Measurements from ENCODE around the gene ZNF440. TPM values are rescaled to one million over a fixed set of nuclear protein-coding genes. Genes with fewer than 3 reads are reported as not detected.
"Not testable (repeated sequence)": the region's sequence is repeated elsewhere in the genome, so short reads cannot be mapped to it uniquely, and the experiment has no call there.

The ZNF440 gene
- polyA plus RNA-seq, 1 of the 3 experiments (the other 2 are of a cell fraction), result 2.0 TPM

DNA sequence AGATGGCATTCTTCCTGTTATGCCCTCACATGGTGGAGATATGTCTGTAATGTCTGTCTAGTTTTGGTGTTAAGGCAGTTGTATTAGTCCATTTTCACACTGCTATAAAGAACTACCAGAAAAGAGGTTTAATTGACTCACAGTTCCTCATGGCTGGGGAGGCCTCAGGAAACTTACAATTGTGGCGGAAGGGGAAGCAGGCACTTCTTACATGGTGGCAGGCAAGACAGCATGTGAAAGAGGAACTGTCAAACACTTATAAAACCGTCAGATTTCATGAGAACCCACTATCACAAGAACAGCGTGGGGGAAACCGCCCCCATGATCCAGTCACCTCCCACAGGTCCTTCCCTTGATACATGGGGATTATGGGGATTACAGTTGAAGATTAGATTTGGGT, 44.1 kb upstream of the ZNF440 start:
- POLR2A ChIA-PET, result no interaction called here
- Histone ChIP-seq H3K36me3 (replicated peaks in 1 of 2; ENCODE audit: control insufficient read depth in 1 of 2, insufficient read depth in 2 of 2, low read length in 1 of 2) (peaks cover 0 to 3% of the 10 kb centered on the region in 2 experiments), H3K9me2 (no peaks in the 10 kb centered on the region), H2AFZ (ENCODE audit: low read depth) (no peak overlapping the region), H3K27ac (ENCODE audit: low read depth in 2 of 2, low read length in 1 of 2) (no peak overlapping the region), H3K4me2 (no peak overlapping the region), H4K20me1 (ENCODE audit: insufficient read depth) (no peaks in the 10 kb centered on the region), H3K79me2 (ENCODE audit: insufficient read depth) (peaks cover 48% of the 10 kb centered on the region), H3F3A (replicated peaks; ENCODE audit: insufficient read depth) (no peaks in the 10 kb centered on the region), H3K27me3 (ENCODE audit: insufficient read depth) (no peaks in the 10 kb centered on the region), H3K4me1 (ENCODE audit: control insufficient read depth in 1 of 2, insufficient read depth in 2 of 2, low read depth in 1 of 2, low read length in 1 of 2) (peaks cover 0 to 10% of the 10 kb centered on the region in 2 experiments; a peak in 1 of 4 replicates), H3K9me3 (no peaks in the 10 kb centered on the region), H3K4me3 (ENCODE audit: low read depth in 2 of 2, low read length in 1 of 2) (no peak overlapping the region), H3K9ac (no peak overlapping the region)
- CTCF ChIA-PET, result interaction anchor here (1.2 kb wide), 1 partner anchor 187 kb away, joined by 4 read pairs; no protein-coding TSS in a partner anchor
- no peak for DNase-seq
- no peak for TF ChIP-seq RAD21 (IDR thresholded peaks at IDR 0.05; ENCODE audit: low read length)
- TF ChIP-seq MXI1 (IDR thresholded peaks at IDR 0.05; ENCODE audit: low read depth, low read length), result no peak
- no peak for TF ChIP-seq RFX5 (IDR thresholded peaks at IDR 0.05; ENCODE audit: low read length)
- no peak for TF ChIP-seq FOXM1 (IDR thresholded peaks at IDR 0.05; ENCODE audit: low read depth)
- TF ChIP-seq CHD2 (IDR thresholded peaks at IDR 0.05; ENCODE audit: low read length, partially characterized antibody), result no peak
- TF ChIP-seq FOXJ3 (CRISPR knock-in tag; IDR thresholded peaks at IDR 0.05), result no peak
- no peak for TF ChIP-seq FOSL2 (IDR thresholded peaks at IDR 0.05; ENCODE audit: borderline replicate concordance, low read depth)
- no peak for TF ChIP-seq RCOR1 (IDR thresholded peaks at IDR 0.05; ENCODE audit: low read length)
- no peak for TF ChIP-seq TCF12 (IDR thresholded peaks at IDR 0.05)
- TF ChIP-seq NRF1 (IDR thresholded peaks at IDR 0.05; ENCODE audit: low read depth, low read length), result no peak
- no peak for TF ChIP-seq EP300 (IDR thresholded peaks at IDR 0.05; ENCODE audit: borderline replicate concordance in 1 of 2, low read depth in 1 of 2, low read length in 1 of 2)
- 93% methylated on average over 4 of the region's 4 CpGs for WGBS (ENCODE audit: low lambda C conversion rate)

DNA sequence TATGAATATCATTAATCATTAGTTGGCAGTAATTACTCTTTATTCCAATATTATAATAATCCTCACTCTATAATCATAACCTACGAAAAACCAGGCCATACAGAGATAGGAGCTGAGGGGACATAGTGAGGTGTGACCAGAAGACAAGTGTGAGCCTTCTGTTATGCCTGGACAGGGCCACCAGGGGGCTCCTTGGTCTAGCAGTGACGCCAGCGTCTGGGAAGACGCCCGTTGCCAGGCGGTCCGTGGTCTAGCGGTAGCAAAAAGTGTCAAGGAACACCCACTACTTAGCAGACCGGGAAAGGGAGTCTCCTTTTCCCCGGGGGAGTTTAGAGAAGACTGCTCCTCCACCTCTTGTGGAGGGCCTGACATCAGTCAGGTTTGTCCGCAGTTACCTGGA, 42.6 kb upstream of the ZNF440 start:
- H3K9ac ChIP-seq; POLR2A ChIA-PET; DNase-seq; H3K9me2 ChIP-seq; H3K9me3 ChIP-seq; H3F3A ChIP-seq (replicated peaks; ENCODE audit: insufficient read depth); H3K4me3 ChIP-seq (ENCODE audit: low read depth in 2 of 2, low read length in 1 of 2); CTCF ChIA-PET; H4K20me1 ChIP-seq (ENCODE audit: insufficient read depth); H3K36me3 ChIP-seq (replicated peaks in 1 of 2; ENCODE audit: control insufficient read depth in 1 of 2, insufficient read depth in 2 of 2, low read length in 1 of 2); H2AFZ ChIP-seq (ENCODE audit: low read depth); H3K4me2 ChIP-seq; H3K27ac ChIP-seq (ENCODE audit: low read depth in 2 of 2, low read length in 1 of 2); H3K4me1 ChIP-seq (ENCODE audit: control insufficient read depth in 1 of 2, insufficient read depth in 2 of 2, low read depth in 1 of 2, low read length in 1 of 2); H3K27me3 ChIP-seq (ENCODE audit: insufficient read depth): not testable (repeated sequence)
- WGBS (ENCODE audit: low lambda C conversion rate), result 65% methylated on average over 3 of the region's 11 CpGs
- H3K79me2 ChIP-seq (ENCODE audit: insufficient read depth), result peaks cover 48% of the 10 kb centered on the region

DNA sequence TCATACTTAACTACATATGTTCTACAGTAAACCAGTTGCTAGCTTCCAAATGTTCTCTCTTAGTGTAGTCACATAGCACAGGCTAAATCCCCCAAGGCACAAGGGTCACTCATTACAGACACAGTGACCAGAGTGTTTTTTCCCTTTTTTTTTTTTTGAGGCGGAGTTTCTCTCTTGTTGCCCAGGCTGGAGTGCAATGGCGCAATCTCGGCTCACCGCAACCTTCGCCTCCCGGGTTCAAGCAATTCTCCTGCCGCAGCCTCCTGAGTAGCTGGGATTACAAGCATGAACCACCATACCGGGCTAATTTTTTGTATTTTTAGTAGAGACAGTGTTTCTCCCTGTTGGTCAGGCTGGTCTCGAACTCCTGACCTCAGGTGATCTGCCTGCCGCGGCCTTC, 37.4 kb upstream of the ZNF440 start:
- H3K9ac ChIP-seq; H3K4me2 ChIP-seq; DNase-seq; H3K27ac ChIP-seq (ENCODE audit: low read depth in 2 of 2, low read length in 1 of 2); H3F3A ChIP-seq (replicated peaks; ENCODE audit: insufficient read depth); H4K20me1 ChIP-seq (ENCODE audit: insufficient read depth); CTCF ChIA-PET; H3K27me3 ChIP-seq (ENCODE audit: insufficient read depth); H3K9me2 ChIP-seq; H2AFZ ChIP-seq (ENCODE audit: low read depth); H3K4me1 ChIP-seq (ENCODE audit: control insufficient read depth in 1 of 2, insufficient read depth in 2 of 2, low read depth in 1 of 2, low read length in 1 of 2); POLR2A ChIA-PET; H3K4me3 ChIP-seq (ENCODE audit: low read depth in 2 of 2, low read length in 1 of 2): not testable (repeated sequence)
- Histone ChIP-seq H3K9me3 (peaks cover 25% of the 10 kb centered on the region), H3K36me3 (replicated peaks in 1 of 2; ENCODE audit: control insufficient read depth in 1 of 2, insufficient read depth in 2 of 2, low read length in 1 of 2) (peaks cover 33 to 49% of the 10 kb centered on the region in 2 experiments), H3K79me2 (ENCODE audit: insufficient read depth) (peaks cover 12% of the 10 kb centered on the region)
- 84% methylated on average over 11 of the region's 11 CpGs for WGBS (ENCODE audit: low lambda C conversion rate)

All from SK-N-SH (cell line).